ENCODE results near the gene NTRK2.

DNA sequence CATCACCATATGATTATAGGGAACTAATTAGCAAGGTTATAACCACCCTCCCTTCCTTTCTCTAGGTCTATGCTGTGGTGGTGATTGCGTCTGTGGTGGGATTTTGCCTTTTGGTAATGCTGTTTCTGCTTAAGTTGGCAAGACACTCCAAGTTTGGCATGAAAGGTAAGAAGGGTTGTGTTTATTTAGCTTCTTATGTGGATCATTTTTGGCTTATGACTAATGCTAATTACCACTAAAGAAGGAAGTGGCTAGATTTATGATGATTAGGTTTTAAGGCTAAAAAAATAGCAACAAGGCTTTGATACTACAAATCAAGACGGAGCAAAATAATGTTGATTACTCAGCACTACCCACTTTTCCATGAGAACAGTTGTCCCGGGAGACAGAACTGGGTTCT is 82.4 kb downstream of the NTRK2 start:
- TF ChIP-seq, protein P1, sequence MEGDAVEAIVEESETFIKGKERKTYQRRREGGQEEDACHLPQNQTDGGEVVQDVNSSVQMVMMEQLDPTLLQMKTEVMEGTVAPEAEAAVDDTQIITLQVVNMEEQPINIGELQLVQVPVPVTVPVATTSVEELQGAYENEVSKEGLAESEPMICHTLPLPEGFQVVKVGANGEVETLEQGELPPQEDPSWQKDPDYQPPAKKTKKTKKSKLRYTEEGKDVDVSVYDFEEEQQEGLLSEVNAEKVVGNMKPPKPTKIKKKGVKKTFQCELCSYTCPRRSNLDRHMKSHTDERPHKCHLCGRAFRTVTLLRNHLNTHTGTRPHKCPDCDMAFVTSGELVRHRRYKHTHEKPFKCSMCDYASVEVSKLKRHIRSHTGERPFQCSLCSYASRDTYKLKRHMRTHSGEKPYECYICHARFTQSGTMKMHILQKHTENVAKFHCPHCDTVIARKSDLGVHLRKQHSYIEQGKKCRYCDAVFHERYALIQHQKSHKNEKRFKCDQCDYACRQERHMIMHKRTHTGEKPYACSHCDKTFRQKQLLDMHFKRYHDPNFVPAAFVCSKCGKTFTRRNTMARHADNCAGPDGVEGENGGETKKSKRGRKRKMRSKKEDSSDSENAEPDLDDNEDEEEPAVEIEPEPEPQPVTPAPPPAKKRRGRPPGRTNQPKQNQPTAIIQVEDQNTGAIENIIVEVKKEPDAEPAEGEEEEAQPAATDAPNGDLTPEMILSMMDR (optimal IDR thresholded peaks at IDR 0.05 in 1 of 3, IDR thresholded peaks at IDR 0.05 in 1 of 3, conservative IDR thresholded peaks at IDR 0.05 in 1 of 3; ENCODE audit: extremely low read depth in 1 of 3, insufficient read depth in 2 of 3, low read length in 3 of 3) = no peak
- TF ChIP-seq EZH2 (IDR thresholded peaks at IDR 0.05; ENCODE audit: low read length) = no peak
